Nephron progenitor cell (in vitro differentiated cells): ENCODE data around the gene CMSS1.
A peak's percentile ranks its signal among the peaks of the same experiment; 100 is the strongest.

Experiments
- DNase-seq: peaks from one replicate; pipeline ENCODE4 v3.0.0; 2021
- H3K27ac Mint-ChIP-seq: 2 replicates; pipeline ENCODE4 v1.8.0; 2021; ENCODE audit warnings: mild to moderate bottlenecking, moderate library complexity, mixed read lengths
- H3K27me3 Mint-ChIP-seq: 2 replicates; pipeline ENCODE4 v1.8.0; 2021; ENCODE audit warnings: mild to moderate bottlenecking, low read depth, mixed read lengths; ENCODE audit not compliant: poor library complexity
- H3K36me3 Mint-ChIP-seq: 2 replicates; pipeline ENCODE4 v1.8.0; 2021; ENCODE audit warnings: low read depth, mixed read lengths
- H3K4me1 Mint-ChIP-seq: 2 replicates; pipeline ENCODE4 v1.8.0; 2021; ENCODE audit warnings: mixed read lengths
- H3K4me3 Mint-ChIP-seq: 2 replicates; pipeline ENCODE4 v1.8.0; 2021; ENCODE audit warnings: mild to moderate bottlenecking, moderate library complexity, mixed read lengths
- H3K9me3 Mint-ChIP-seq: 2 replicates; pipeline ENCODE4 v1.8.0; 2021; ENCODE audit warnings: mild to moderate bottlenecking, moderate library complexity, mixed read lengths
- TF ChIP-seq, protein P1 (sequence below): fragments of 200-600 bp; sonication (generic); IDR thresholded peaks from 2 replicates; pipeline ENCODE4 v1.5.0; 2021; ENCODE audit warnings: antibody characterized with exemption

CMSS1 gene

DNA sequence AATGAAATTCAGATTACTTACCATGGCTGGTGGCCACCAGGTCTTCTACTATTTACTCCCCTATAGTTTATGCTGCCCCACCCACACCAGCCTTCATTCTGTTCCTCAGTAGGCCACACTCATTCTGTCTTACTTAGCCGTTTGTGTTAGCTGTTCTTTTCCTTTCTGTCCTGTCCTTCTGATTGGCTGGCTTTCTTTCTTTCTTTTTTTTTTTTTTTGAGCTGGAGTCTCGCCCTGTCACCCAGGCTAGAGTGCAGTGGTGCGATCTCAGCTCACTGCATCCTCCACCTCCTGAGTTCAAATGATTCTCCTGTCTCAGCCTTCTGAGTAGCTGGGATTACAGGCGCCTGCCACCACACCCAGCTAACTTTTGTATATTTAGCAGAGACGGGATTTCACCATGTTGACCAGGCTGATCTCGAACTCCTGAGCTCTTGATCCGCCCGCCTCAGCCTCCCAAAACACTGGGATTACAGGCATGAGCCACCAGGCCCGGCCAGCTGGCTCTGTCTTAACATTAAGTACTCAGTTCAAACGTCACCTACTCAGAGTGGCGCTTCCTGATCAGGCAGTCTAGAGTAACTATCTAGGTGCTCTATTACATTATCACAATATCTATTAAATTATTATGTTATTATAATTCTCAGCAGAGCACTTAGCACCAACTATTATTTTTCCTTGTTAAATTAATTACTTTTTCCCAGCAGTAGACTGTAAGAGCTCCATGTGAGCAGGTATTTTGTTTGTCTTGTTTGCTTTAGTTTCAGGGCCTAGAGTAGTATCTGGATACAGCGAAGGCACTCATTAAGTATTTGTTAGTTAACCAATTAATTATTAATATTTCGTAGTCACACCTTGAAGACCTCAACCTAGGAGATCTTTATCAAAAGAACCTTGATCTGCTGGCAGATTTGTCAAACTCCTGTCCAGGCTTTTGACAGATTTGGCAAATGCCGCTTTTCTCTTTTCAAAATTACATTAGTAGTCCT is 6.4 kb downstream of the CMSS1 start:
- Mint-ChIP-seq H3K27me3 (peaks cover 4% of the 10 kb centered on the region), H3K9me3 (no peaks in the 10 kb centered on the region), H3K36me3 (peaks cover 14% of the 10 kb centered on the region), H3K27ac (peak overlapping the region; percentile 17), H3K4me3 (no peak overlapping the region), H3K4me1 (peaks cover 17% of the 10 kb centered on the region)
- DNase-seq: no peak
- TF ChIP-seq, protein P1, sequence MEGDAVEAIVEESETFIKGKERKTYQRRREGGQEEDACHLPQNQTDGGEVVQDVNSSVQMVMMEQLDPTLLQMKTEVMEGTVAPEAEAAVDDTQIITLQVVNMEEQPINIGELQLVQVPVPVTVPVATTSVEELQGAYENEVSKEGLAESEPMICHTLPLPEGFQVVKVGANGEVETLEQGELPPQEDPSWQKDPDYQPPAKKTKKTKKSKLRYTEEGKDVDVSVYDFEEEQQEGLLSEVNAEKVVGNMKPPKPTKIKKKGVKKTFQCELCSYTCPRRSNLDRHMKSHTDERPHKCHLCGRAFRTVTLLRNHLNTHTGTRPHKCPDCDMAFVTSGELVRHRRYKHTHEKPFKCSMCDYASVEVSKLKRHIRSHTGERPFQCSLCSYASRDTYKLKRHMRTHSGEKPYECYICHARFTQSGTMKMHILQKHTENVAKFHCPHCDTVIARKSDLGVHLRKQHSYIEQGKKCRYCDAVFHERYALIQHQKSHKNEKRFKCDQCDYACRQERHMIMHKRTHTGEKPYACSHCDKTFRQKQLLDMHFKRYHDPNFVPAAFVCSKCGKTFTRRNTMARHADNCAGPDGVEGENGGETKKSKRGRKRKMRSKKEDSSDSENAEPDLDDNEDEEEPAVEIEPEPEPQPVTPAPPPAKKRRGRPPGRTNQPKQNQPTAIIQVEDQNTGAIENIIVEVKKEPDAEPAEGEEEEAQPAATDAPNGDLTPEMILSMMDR: no peak

GRCh38 chr3:99825004-99825640 is 7.5 kb downstream of the CMSS1 start:
- Mint-ChIP-seq H3K4me3 (no peak overlapping the region), H3K9me3 (no peaks in the 10 kb centered on the region), H3K36me3 (peaks cover 11% of the 10 kb centered on the region), H3K27ac (no peak overlapping the region), H3K4me1 (peaks cover 13% of the 10 kb centered on the region), H3K27me3 (peaks cover 4% of the 10 kb centered on the region)
- no peak for DNase-seq
- TF ChIP-seq, protein P1: no peak

DNA sequence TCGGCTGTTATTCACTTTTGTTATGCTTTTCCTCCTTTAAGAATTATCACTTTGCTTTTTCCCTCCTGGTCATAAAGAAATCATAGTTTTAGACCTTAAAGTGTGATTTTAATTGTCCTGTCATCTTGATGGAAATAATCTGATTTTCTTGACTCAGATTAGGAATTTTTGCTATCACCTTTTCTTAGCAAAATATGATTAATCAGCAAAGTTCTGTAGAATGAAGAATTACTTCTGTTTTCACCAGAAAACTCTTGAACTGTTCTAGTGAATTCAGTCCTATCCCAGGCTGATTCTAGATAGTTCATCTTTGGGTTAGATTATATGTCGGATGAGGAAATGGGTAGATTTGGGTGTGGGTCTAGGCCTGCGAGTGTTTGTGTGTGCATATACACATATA is 12.2 kb downstream of the CMSS1 start:
- peaks cover 4% of the 10 kb centered on the region for H3K27me3 Mint-ChIP-seq
- no peaks in the 10 kb centered on the region for H3K9me3 Mint-ChIP-seq
- H3K4me1 Mint-ChIP-seq: peaks cover 4% of the 10 kb centered on the region
- DNase-seq: no peak
- H3K27ac Mint-ChIP-seq: no peak overlapping the region
- TF ChIP-seq, protein P1: no peak
- peaks cover 10% of the 10 kb centered on the region for H3K36me3 Mint-ChIP-seq
- no peak overlapping the region for H3K4me3 Mint-ChIP-seq

DNA sequence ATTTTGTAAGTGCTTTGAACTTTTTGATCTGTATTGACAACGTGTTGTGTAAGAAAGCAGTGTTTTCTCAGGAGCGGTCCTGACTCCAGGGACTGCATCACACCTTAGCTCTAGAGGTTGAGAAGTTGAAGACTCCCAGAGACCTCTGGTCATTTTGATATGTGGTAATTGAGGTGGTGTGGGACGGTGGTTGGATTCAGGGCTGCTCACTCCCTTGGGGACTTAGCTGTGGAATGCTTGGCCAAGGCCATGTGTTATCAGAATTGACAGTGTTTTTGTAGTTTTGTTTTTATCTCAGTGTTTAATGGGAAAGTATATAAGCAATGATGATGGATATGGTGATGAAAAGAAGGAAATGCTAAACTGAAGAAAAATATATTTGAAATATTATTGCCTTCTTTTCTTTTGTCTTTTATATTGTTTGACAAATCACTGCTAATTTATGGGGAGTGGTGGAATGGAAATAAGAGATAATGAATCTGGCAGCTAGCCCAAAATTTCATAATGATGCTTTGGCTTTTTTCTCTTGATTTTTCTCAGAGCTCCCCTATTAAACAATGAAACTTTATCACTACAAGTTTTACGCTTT is 16.0 kb downstream of the CMSS1 start:
- no peak overlapping the region for H3K4me3 Mint-ChIP-seq
- no peak for DNase-seq
- no peaks in the 10 kb centered on the region for H3K9me3 Mint-ChIP-seq
- H3K27ac Mint-ChIP-seq: no peak overlapping the region
- peaks cover 4% of the 10 kb centered on the region for H3K4me1 Mint-ChIP-seq
- H3K27me3 Mint-ChIP-seq: peaks cover 1% of the 10 kb centered on the region
- TF ChIP-seq, protein P1: no peak
- H3K36me3 Mint-ChIP-seq: peaks cover under 1% of the 10 kb centered on the region

GRCh38 chr3:99834211-99834957 is 16.7 kb downstream of the CMSS1 start:
- H3K27ac Mint-ChIP-seq: no peak overlapping the region
- TF ChIP-seq, protein P1: no peak
- no peaks in the 10 kb centered on the region for H3K9me3 Mint-ChIP-seq
- peaks cover 4% of the 10 kb centered on the region for H3K4me1 Mint-ChIP-seq
- no peaks in the 10 kb centered on the region for H3K36me3 Mint-ChIP-seq
- no peaks in the 10 kb centered on the region for H3K27me3 Mint-ChIP-seq
- DNase-seq: no peak
- no peak overlapping the region for H3K4me3 Mint-ChIP-seq
